Measurements from ENCODE around the gene FHIT.
"Not testable (repeated sequence)": the region's sequence is repeated elsewhere in the genome, so short reads cannot be mapped to it uniquely, and the experiment has no call there.

The FHIT gene

GRCh38 chr3:61226166-61226686 is 25.0 kb downstream of the FHIT start:
- DNase-seq (ENCODE audit: low spot score): no peak

- no peak for DNase-seq (ENCODE audit: low spot score)
Measured at GRCh38 chr3:61224823-61225222, 26.4 kb downstream of the FHIT start.

DNA sequence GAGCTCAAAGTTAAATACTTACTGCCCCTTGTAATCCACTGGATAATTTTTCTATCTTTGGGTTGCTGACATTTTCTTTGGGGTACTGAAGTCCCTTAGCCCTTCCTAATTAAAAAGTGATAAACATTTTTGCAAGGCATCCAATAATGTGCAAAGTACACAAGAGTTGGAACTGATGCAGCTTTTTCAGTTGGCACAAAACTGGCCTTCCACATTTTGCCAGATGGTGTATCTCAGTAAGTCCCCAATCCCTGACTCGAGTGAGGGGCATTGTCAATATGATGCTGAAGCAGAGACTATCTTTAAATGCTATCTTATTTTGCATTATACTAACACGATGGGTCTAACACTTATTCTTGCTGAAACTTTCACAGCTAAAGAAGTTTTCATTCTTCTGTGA is 27.8 kb downstream of the FHIT start:
- DNase-seq (ENCODE audit: low spot score): no peak

- no peak for DNase-seq (ENCODE audit: low spot score)
Measured at GRCh38 chr3:61222467-61222866, 28.8 kb downstream of the FHIT start.

- no peak for DNase-seq (ENCODE audit: low spot score)
Measured at GRCh38 chr3:61221759-61222362, 29.4 kb downstream of the FHIT start.

- DNase-seq (ENCODE audit: low spot score): no peak
Measured at GRCh38 chr3:61218504-61218903, 32.7 kb downstream of the FHIT start.

GRCh38 chr3:61216171-61216570 is 35.1 kb downstream of the FHIT start:
- DNase-seq (ENCODE audit: low spot score): not testable (repeated sequence)

DNA sequence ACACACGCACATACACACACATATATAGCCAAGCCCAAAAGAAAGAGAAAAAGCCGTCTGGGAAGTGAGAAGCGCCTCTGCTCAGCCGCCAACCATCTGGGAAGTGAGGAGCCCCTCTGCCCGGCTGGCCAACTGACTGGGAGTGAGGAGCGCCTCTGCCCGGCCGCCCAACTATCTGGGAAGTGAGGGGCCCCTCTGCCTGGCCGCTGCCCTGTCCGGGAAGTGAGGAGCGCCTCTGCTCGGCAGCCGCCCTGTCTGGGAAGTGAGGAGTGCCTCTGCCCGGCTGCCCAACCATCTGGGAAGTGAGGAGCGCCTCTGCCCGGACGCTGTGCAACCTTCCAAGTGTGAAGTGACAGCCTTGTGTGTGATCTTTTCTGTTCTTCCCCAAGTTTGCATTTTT is 49.2 kb downstream of the FHIT start:
- no peak for DNase-seq (ENCODE audit: low spot score)

GRCh38 chr3:61201071-61201470 is 50.2 kb downstream of the FHIT start:
- no peak for DNase-seq (ENCODE audit: low spot score)

GRCh38 chr3:61200270-61200669 is 51.0 kb downstream of the FHIT start:
- no peak for DNase-seq (ENCODE audit: low spot score)

DNA sequence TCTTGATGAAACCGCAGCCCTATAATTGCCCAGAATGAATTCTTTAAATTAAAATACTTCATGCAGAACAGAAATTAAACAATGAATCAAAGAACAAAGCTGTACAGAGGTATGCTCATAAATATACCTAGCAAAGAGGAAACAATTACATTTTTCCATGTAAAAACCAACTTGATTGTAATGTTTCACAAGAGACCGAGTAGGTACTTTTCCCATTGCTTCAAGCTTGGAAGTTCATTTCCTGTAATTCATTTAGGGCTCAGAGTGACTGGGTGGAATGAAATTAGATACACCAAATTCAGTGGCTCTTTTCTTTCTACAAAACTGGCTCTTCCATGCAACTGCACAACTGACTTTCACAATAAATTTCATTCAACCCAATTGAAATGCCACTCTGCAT is 51.4 kb downstream of the FHIT start:
- no peak for DNase-seq (ENCODE audit: low spot score)

DNA sequence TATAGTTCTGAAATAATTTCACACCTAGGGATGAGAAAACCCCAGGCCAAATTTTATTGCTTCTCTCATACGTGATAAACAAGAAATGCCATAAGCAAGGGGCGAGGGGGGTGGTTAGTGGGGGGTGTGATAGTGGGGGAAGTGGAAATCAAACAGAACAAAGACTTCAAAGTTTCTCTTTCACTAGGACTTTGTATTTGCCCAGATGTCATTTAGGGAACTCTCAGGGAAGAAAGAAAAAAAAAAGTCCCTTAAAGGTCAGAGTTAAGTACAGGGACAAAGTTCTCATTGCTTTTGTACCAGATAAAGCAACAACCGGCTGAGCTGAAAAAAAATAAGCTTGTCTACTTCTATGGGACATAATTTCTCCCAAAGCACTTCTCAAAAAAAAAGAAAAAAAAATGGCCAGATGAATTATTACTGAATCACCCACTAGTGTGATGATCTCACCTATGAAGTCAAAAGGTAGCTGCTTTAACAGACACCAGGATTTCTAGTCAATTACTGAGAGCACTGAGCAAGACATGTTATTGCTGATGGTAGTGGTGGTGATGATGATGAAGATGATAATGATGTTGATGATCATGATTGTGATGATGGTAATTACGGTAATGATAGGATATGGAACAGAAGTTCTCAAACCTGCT is 56.2 kb downstream of the FHIT start:
- no peak for DNase-seq (ENCODE audit: low spot score)

DNA sequence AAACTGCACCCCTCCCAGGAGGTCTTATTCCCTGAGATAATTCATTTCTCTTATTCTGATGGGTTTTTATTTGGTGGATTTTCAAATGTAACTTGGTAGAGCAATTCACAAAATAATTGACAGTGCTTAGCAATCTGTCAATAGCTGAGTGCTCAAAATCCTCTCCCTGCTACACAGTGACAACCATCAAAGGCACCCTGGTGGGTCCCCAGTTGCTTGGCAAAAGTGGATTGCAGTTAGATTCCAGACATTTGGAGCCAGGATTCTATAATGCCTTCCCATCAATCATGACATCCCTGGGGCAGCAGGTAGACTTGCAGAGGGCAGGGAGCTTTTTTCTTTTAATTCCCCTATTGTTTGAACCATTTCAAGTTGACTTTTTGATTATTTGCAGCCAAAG is 59.0 kb downstream of the FHIT start:
- no peak for DNase-seq (ENCODE audit: low spot score)

DNA sequence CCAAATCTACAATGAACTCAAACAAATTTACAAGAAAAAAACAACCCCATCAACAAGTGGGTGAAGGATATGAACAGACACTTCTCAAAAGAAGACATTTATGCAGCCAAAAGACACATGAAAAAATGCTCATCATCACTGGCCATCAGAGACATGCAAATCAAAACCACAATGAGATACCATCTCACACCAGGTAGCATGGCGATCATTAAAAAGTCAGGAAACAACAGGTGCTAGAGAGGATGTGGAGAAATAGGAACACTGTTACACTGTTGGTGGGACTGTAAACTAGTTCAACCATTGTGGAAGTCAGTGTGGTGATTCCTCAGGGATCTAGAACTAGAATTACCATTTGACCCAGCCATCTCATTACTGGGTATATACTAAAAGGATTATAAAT is 61.0 kb downstream of the FHIT start:
- not testable (repeated sequence) for DNase-seq (ENCODE audit: low spot score)

DNA sequence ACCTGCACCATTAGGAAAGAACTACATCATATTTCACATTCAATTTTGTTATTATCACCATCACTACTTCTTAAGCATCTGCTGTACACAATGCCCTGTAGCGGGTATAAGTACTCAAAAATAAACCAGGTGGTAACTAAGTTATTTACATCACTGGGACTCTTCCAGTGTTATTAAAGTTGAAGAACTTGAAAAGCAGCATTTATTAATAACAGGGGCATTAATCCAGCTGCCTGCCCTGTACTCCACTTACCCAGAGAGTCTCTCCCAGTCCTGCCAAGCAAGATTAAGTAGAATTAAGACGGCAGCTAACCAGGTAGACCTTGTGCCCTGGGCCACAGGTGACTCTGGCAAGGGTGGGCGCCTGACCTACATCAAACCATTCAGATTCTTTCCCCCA is 65.2 kb downstream of the FHIT start:
- DNase-seq (ENCODE audit: low spot score): no peak

DNA sequence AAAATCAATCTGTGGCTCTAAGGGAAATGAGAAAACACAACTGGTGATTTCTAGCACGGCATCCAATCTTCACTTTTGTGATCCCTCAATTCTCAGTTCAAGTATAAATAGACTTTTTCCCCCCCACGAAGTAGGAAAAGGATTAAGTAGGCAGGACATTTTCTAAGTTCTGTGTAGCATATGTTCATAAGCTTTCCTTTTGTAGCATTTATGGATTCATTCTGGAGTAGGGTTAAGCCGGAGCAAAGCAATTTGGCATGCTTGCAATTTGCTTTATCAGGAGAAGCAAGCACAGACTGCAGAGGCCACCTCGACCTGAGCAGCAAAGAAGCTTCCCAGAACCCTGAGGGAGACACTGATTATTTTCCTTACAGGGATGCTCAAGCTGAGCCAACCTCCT is 66.3 kb downstream of the FHIT start:
- DNase-seq (ENCODE audit: low spot score): no peak

GRCh38 chr3:61182662-61183061 is 68.6 kb downstream of the FHIT start:
- no peak for DNase-seq (ENCODE audit: low spot score)

GRCh38 chr3:61181874-61182273 is 69.4 kb downstream of the FHIT start:
- DNase-seq (ENCODE audit: low spot score): no peak

DNA sequence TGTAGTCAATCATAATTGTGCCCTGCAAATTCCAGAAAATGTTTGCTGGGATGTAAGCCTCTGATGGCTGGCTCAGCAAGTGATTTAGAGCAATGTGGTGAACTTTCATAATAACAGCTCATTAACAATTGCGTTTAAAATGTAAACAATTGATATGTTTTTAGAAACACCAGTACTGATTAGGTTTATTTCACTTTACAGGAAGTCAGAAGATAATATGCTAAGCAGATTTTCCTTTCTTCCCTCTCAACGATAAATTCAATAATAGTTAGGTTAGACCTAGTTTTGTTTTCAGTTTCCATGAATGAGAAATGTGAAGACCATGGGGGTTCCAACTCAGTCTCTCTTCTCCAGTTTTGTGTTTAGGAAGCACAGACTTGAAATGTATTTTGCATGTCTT is 71.0 kb downstream of the FHIT start:
- DNase-seq (ENCODE audit: low spot score): no peak

- DNase-seq (ENCODE audit: low spot score): no peak
Measured at GRCh38 chr3:61178167-61178566, 73.1 kb downstream of the FHIT start.

GRCh38 chr3:61177450-61177849 is 73.8 kb downstream of the FHIT start:
- no peak for DNase-seq (ENCODE audit: low spot score)

- no peak for DNase-seq (ENCODE audit: low spot score)
Measured at GRCh38 chr3:61173676-61174075, 77.6 kb downstream of the FHIT start.

DNA sequence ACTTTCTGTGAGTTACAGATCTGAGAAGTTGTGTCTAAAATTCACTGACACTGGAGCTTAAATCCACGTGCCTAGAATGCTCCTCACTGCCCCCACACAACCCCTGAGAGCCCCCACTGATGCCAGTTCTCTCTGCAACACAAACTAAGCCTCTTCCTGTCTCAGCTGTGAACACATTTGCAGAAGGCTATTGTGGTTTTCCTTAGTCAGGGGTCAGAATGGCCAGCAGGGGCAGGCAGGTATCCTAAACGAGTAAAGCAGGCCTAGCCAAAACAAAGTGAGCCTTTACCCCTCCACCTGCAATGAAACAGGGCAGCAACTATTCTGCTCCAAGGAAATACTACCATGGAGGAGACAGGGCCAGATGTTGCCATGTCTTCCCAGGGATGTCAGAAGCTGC is 78.6 kb downstream of the FHIT start:
- DNase-seq (ENCODE audit: low spot score): no peak

GRCh38 chr3:61172203-61172602 is 79.0 kb downstream of the FHIT start:
- DNase-seq (ENCODE audit: low spot score): no peak
